ENCODE measurements around the gene HIC1.

GRCh38 chr17:2070241-2071023, 15.5 kb downstream of the HIC1 start:
- TF ChIP-seq POLR2A (IDR thresholded peaks at IDR 0.05) (no peak), CTCF (IDR thresholded peaks at IDR 0.05) (no peak)
